Coronary artery (tissue), 2 donors: Measurements from ENCODE around the gene EPHB1.

Experiments used
- DNase-seq: peaks from one replicate; pipeline ENCODE4 v3.0.0-alpha.2; 2017; ENCODE audit warnings: low spot score
- H3K27ac ChIP-seq, 2 donors: fragments of 200-600 bp; sonication (generic); one replicate each; pipeline ENCODE4 v1.5.1; 2016 to 2019
- H3K4me3 ChIP-seq: fragments of 200-600 bp; sonication (generic); 2 replicates; pipeline ENCODE4 v1.5.1; 2016; ENCODE audit warnings: mild to moderate bottlenecking, moderate library complexity
- TF ChIP-seq, protein P1 (sequence below): fragments of 200-600 bp; sonication (generic); IDR thresholded peaks from one replicate; pipeline ENCODE4 v1.5.1; 2019; ENCODE audit warnings: antibody characterized with exemption

Gene EPHB1

DNA sequence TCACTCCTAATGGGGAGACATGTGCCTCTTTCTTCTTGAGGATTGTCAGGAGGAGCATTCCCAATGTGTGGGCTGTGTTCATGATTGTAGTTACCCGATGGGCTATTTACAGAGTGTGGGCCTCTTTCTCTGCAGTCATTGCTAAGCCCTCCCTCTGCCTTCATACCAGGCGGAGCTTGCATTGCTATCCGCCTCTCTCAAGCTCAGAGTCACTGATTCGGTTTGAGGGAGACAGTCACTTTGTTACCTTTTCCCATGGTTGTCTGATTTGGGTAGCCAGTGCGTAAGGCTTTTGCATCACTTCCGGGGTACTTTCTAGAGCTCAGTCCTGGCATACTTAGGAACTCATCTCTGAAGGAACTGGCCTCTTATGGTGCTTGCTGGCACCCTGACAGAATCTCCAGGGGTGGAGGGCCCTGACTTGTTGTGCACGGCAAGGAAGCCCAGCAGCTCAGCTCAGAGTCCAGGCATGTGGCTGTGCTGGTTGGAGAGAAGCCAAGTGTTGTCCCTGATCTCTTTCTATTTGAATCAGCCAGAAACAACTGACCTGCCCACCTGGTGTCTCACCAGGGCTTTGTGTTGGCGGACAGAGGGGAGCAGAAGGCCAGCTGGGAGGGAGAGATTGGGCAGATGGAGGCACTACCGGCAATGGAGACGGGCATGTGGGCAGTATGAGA lies 79.8 kb downstream of the EPHB1 start:
- H3K4me3 ChIP-seq: no peak overlapping the region
- TF ChIP-seq, protein P1, sequence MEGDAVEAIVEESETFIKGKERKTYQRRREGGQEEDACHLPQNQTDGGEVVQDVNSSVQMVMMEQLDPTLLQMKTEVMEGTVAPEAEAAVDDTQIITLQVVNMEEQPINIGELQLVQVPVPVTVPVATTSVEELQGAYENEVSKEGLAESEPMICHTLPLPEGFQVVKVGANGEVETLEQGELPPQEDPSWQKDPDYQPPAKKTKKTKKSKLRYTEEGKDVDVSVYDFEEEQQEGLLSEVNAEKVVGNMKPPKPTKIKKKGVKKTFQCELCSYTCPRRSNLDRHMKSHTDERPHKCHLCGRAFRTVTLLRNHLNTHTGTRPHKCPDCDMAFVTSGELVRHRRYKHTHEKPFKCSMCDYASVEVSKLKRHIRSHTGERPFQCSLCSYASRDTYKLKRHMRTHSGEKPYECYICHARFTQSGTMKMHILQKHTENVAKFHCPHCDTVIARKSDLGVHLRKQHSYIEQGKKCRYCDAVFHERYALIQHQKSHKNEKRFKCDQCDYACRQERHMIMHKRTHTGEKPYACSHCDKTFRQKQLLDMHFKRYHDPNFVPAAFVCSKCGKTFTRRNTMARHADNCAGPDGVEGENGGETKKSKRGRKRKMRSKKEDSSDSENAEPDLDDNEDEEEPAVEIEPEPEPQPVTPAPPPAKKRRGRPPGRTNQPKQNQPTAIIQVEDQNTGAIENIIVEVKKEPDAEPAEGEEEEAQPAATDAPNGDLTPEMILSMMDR: no peak
- DNase-seq: no peak
- no peak overlapping the region for H3K27ac ChIP-seq

DNA sequence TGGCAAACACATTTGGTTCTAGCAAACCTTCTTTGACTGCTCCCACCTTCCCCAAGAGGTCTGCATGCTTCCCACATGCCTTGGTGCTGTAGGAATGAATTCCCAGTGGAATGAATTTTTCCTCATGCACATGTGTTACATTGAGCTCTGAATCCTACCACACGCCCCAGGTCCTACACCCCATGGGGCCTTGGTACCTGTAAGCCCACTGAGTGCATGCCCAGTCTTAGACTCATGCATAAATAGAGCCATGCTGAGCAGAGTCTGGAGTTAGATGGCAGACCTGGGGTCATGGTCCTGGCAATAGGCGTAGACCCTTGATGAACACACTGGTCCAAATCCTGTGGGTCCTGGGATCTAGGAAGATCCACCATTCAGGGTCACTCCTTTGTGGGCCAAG lies 81.8 kb downstream of the EPHB1 start:
- Histone ChIP-seq H3K4me3 (no peak overlapping the region), H3K27ac (no peak overlapping the region)
- no peak for DNase-seq
- TF ChIP-seq, protein P1: no peak

DNA sequence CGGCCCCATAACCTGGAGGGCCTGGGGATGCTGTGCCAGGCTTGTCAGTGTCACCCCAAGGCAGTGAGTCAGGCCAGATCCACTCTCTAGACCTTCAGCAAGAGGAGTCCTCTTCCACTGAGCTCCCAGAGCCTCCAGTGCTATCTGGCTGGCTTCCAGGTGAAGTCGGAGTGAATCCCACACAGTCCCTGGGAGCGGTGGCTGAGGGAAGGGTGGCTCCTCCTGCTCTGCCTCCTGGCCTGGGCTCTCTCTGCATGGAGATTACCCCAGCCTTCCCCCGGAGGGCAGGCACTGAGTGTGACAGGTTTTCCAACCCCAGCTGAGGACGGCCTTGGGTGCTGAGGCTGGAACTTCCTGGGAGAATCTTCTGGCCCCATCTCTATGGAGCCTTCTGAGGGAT lies 82.7 kb downstream of the EPHB1 start:
- no peak overlapping the region for H3K4me3 ChIP-seq
- H3K27ac ChIP-seq: no peak overlapping the region
- TF ChIP-seq, protein P1: no peak
- no peak for DNase-seq

DNA sequence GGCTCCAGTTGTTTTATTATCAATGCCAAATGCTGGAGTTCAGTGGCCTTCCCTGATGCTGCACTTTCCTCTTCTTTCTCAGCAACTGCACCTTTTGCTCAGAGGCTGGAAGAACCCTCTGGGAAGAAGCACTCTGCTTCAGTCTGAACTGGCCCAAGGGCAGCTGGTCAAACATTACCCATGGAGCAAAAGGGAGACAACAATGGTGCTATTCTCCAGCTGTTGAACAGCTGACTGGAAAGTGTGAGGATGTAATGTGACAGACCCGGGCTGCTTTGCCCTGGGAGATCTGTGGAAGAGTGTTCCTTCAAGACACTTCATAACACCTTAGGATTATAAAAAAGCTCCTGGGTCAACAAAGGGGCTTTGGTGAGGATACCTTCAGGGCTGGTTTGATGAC lies 84.9 kb downstream of the EPHB1 start:
- Histone ChIP-seq H3K4me3 (no peak overlapping the region), H3K27ac (no peak overlapping the region)
- TF ChIP-seq, protein P1: no peak
- no peak for DNase-seq

DNA sequence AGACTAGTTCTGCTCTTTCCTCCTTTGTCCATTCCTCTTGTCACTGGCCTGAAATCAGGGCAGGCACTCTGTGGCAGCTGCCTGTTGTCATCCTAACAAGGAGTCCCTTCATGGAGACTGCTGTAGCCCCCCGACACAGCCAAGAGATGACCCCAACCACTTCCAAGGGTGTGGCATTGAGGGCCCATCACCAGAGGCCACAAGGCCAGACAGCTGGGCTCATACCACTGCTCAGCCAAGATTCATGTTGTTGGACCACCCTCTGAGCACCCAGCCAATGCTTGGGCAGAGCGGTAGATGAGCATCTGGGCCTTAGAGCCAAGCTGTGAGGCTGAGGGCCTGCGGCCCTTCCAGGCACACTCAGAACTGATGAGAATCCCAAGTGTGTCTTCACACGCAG lies 85.4 kb downstream of the EPHB1 start:
- TF ChIP-seq, protein P1: no peak
- Histone ChIP-seq H3K27ac (no peak overlapping the region), H3K4me3 (no peak overlapping the region)
- DNase-seq: no peak

DNA sequence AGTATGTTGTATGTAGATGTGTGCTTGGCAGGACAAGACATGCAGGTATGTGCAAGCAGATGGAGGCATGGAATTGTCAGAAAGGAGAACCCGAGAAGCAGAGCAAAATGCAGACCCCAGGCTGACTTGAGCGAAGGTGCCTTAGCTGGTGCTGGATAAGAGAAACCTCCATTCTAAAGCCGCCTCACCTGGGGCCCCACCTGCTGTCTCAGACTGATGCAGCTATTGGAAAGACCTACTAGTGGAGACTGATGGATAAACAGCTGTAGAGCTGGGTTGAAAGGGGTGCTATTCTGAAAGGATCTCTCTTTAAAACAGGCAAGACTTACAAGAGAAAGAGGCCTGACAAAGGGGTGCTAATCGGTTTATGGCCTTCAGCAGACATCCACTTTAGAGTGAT lies 86.2 kb downstream of the EPHB1 start:
- H3K4me3 ChIP-seq: no peak overlapping the region
- TF ChIP-seq, protein P1: no peak
- DNase-seq: no peak
- no peak overlapping the region for H3K27ac ChIP-seq

DNA sequence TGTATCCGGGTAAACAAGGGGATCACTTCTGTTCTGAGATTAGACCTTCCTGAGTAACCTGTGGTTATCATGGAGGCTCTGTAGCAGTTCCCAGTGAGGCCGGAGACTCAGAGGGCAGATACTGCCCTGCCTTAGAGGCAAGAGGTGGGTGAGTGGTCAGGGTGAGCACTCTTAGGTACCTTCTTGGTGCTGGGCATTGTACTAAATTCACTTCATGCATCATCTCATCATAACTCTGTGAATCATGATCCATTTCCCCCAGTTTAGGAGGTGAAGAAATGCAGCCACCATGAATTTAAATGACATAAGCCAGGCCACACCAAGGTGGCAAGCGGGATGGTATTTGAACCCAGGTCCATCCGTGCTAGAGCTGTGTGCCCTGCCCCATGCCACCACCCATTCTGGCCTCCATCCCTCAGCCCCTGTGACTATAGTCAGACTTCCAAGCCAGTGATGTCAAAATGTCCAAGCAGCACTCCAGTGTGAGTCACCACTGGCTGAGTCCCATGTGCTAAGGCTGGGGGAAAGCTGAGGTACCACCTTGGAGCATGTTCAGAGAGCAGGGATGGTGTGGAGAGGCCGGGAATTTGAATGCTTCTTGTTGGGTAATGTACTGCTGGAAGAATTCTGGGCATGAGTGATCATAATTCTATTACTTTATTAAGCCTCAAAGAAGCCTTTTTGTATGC lies 88.8 kb downstream of the EPHB1 start:
- TF ChIP-seq, protein P1: no peak
- Histone ChIP-seq H3K4me3 (no peak overlapping the region), H3K27ac (no peak overlapping the region)
- DNase-seq: no peak
